Right ventricle myocardium superior (tissue), 1 donor: ENCODE data around the gene TIAM2. TPM values are rescaled to one million over a fixed set of nuclear protein-coding genes. Genes with fewer than 3 reads are reported as not detected.
"Not testable (repeated sequence)": the region's sequence is repeated elsewhere in the genome, so short reads cannot be mapped to it uniquely, and the experiment has no call there.

Experiments
- ATAC-seq: fragments of 200-7000 bp; cut with Tn5 transposase; one replicate; pipeline ENCODE4 v1.9.1; 2020; ENCODE audit warnings: mild to moderate bottlenecking; ENCODE audit not compliant: poor library complexity
- DNase-seq: peaks from one replicate; pipeline ENCODE4 v3.0.0-alpha.2; 2020
- intact Hi-C: fragments of 100-400 bp; cut with DNase I; formaldehyde crosslinking; loops from one replicate; pipeline ENCODE4 v1.11.2; 2022
- total RNA-seq: library from RNA; stranded (reverse); fragmentation: NEBNext Ultra II Directional; extraction: Animal tissue kit (Norgen Biotek cat#: 25700); gene quantifications from one replicate; pipeline ENCODE4 v1.2.1, GENCODE V29; 2021
- donor health status: DM: no; HTN: yes; CAD: no; lungs with severe emphysema.

The TIAM2 gene
- total RNA-seq, 1 donor from 2014 or later: 8.4 TPM

DNA sequence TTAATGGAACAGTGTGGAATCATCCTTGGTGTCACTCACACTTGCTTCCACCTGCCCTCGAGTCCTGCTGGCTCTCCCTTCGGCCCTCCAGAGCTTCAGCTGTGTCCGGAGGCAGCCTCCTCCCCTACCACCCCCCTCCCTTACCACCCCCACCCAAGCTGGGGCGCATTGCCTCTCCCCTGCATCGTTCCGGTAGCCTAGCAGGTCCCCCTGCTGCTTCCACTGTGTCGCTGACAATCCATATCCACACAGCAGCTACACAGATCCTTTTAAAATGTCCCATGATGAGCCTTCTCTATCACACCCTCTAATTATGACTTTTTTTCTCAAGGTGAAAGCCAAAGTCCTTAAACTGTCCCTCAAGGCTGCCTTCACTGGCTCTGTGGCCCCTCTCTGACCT, 117.6 kb downstream of the TIAM2 start:
- intact Hi-C loops: no loop called here
- DNase-seq (no peak), ATAC-seq (no peak)

DNA sequence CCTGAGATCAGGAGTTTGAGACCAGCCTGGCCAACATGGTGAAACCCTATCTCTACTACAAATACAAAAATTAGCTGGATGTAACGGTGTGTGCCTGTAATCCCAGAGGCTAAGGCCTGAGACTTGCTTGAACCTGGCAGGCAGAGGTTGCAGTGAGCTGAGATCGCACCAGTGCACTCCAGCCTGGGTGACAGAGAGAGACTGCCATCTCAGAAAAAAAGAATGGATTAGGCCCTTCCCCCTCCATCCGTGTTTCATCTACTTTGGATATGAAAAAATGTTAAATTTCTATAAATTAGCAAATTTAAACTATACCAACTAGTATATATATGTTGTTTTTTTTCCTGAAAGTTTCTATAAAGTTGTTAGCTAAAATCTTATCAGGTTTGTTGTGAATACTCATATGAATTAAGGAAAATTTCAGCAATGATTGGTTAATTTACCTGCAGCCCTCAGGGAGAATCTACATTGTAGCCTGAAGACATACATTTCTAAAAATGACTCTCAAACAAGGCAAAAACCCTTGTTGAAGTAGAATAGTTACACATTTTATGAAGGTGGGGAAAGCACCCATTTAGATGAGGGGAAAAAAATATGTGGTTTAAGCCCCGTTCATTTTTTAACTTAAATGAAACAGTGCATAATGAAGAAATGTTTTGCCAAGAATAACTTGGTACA, 120.9 kb downstream of the TIAM2 start:
- no peak for ATAC-seq

DNA sequence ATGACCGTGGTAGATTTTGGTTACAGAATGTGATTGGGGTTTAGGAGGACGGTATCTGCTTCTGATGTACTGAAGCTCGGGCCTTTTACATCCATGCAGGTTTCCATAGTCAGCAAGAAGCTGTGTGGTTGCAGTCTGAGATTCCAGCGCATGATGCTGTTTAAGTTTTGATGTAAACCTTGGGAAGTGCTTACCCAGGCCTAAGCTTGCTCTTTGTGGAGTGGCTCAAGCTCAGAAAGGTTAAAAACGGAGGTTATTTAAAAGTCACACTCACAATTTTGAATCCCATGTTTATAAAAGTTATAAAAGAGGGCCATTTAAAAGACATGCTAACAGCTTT, 121.4 kb downstream of the TIAM2 start:
- intact Hi-C loops: no loop called here
- DNase-seq: no peak
- no peak for ATAC-seq

More for the DNA sequence above, 120.9 kb downstream of the TIAM2 start:
- intact Hi-C loops: no loop called here
- DNase-seq: no peak

DNA sequence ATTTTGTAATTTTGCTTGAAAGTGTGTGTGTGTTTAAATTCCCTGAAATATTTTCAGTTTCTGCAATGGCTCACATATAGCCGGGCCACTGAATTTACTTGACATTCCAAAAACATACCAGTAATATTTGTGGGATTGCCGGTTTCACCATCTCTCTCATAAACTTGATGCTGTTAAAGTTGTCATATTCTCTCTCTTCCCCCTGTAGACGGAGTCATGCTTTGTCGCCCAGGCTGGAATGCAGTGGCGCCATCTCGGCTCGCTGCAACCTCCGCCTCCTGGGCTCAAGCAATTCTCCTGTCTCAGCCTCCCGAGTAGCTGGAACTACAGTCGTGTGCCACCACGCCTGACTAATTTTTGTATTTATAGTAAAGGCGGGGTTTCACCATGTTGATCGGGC, 122.1 kb downstream of the TIAM2 start:
- intact Hi-C loops: no loop called here
- DNase-seq: no peak
- ATAC-seq: no peak

DNA sequence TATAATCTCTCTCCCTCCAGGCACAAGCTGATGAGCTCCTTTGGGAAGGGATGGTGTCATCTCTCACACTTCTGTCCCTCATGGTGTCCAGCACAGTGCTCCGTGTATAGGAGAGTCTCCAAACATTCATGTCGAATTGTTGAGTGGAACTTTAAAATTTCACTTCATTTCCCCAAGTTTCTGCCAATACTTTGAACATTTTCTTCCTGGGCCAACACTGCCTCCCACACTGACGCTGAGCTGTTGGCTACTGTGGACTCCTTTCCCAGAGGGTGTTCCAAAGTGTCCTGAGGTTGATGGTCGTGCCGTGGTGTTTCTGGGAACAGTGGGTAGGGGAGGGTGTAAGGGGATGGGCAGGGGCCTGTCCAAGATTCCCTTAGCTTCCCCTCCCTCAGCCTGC, 122.7 kb downstream of the TIAM2 start:
- DNase-seq (no peak), ATAC-seq (no peak)
- intact Hi-C loops: no loop called here

DNA sequence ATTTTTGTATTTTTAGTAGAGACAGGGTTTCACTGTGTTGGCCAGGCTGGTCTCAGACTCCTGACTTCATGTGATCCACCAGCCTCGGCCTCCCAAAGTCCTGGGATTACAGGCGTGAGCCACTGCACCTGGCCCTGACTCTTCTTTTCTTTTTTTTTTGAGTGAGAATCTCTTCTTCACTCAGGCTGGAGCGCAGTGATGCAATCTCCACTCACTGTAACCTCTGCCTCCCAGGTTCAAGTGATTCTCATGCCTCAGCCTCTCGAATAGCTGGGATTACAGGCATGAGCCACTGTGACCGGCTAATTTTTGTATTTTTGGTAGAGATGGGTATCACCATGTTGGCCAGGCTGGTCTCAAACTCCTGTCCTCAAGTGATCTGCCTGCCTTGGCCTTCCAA, 124.1 kb downstream of the TIAM2 start:
- intact Hi-C loops, DNase-seq, ATAC-seq: not testable (repeated sequence)

DNA sequence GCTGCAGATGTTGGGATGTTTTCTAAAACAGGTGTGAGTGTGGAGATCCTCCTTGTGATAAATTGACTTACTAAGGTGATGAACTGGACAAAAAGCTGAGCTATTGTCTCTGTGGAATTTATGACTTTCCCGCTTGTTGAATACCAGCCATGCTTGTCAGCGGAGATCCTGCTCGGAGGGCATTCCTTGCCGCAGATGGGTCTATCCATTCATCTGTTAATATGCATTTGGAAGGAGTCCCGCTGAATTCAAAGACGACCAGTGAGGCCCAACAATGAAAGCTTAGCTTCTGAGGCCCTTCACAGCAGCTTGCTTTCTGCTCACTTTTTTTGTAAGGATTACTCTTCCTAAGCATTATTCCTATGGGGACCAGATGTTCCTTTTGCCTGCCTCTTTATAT, 124.9 kb downstream of the TIAM2 start:
- ATAC-seq (no peak), DNase-seq (no peak)
- intact Hi-C loops: no loop called here

DNA sequence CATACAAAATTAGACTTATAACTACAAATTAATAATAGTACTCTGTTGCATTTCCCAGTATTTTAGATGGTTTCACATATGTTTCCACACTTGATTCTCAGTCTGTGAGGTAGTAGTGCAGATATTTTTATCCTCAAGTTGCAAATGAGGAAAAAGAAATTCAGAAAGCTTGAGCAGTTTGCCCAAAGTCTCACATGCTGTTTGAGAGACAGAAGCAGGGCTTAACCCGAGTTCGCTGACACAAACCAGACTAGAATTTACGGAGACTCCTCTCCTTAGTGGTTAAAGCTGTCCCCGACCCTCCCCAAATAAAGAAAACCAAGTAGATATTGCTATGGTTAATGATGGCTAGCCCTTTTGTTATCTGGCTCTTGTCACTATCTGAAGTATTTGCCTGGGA, 126.2 kb downstream of the TIAM2 start:
- no peak for DNase-seq
- ATAC-seq: no peak
- intact Hi-C loops: no loop called here

DNA sequence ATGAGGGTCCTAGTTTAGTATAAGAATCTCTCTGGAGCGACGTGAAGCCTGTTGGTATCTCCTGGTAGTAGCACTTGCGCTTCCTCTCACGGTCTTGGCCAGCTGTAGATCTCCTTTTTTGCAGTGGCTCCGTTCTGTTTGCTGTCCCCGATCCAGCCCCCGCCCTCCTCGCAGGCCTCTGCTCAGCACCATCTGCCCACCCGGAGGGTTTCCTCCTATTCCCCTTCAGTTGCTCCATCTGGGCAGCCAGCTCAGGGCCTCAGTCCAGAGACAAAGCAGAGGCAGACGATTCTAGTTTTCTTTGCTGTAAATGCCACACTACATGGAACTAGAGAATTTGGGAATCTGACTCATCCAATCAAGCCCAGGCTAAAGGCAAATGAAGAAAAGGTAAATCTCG, 126.6 kb downstream of the TIAM2 start:
- intact Hi-C loops: no loop called here
- DNase-seq: no peak
- ATAC-seq: no peak

DNA sequence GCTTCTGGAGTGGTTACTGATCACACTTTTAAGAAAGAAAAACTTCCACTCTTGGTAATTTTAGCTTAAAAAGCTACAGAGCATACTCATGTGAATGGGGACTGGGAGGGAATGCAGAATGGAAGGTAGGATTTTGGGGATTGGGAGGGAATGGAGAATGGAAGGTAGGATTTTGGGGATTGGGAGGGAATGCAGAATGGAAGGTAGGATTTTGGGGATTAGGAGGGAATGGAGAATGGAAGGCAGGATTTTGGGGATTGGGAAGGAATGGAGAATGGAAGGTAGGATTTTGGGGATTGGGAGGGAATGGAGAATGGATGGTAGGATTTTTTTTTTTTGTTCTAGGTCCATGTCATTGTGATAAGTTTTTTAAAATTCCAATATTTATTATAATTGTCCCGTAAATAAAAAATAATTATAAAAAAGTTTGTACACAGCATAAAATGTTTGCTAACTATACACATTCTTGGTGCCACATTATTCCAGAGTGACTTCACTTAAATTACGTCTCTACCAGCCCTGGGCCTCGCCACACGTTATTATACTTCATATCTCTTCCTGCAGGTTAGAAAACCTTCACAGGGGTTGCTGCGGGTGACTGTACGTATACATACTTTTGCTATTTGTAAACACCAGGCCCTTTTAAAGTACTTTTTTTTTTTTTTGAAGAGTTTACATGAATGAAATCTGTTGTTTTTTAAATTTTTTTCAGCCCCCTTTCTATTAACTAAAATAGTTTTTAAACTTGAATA, 127.3 kb downstream of the TIAM2 start:
- intact Hi-C loops: no loop called here
- ATAC-seq: no peak
- no peak for DNase-seq

DNA sequence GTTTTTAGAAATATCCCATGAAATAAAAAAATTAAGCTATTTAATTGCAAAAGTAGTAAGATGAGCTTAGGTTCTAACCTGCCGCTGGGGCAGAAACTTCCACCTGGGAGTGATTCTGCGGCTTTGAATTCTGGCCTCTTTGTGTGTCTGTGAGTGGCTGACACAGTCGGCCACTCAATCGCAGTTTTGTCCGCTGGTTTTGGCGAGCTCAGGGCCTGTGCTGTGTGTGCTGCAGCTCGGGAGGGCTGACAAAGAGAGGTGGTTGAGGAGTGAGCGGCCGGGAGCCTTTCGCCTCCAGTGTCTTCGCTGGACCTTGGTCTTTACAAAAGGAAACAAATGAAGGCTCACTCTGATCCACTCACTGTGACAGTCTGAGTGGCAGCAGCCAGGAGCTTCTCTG, 128.4 kb downstream of the TIAM2 start:
- DNase-seq (no peak), ATAC-seq (no peak)
- intact Hi-C loops: no loop called here

DNA sequence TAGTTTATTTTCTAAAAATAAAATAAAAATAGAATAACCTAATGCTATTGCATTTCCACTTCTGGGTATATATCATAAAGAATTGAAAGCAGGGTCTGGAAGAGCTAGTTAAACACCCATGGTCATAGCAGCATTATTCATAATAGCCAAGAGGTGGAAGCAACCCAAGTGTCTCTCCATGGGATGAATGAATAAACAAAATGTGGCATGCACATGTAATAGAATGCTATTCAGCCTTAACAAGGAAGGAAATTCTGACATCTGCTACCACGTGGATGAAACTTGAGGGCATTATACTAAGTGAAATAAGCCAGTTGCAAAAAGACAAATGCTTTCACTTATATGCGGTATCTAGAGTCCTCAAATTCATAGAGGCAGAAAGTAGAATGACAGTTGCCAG, 130.8 kb downstream of the TIAM2 start:
- intact Hi-C loops: no loop called here
- DNase-seq (no peak), ATAC-seq (no peak)

DNA sequence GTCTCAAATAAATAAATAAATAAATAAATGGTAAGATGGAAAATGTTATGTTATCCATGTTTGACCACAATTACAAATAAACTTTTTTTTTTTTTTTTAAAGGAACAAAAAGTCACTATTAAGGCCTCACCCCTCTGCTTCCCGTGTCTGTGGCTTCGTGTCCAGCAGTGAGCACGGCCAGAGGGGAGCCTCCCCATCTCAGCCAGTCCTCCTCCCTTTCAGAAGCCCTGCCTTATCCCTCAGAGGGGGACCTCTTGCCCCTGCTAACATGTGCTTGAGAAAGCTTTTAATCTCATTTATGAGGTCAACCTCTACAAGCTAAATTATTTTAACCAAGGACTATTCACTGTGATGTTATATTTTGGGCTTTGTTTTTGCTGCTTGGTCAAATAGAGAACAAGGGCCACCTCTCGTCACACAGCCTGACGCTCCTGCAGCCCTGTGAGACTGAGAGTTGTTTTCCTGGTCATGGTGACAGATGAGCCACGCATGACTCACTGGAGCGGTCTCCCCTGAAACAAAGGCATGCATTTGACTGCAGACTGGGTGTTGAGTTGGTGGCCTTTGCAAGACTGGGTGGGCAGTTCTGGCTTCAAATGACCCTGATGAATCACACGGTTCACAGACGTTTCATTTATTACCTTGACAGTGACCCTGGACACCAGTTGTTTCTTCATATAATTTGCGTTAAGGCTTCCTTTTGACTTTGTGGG, 131.8 kb downstream of the TIAM2 start:
- intact Hi-C loops: no loop called here
- no peak for ATAC-seq

DNA sequence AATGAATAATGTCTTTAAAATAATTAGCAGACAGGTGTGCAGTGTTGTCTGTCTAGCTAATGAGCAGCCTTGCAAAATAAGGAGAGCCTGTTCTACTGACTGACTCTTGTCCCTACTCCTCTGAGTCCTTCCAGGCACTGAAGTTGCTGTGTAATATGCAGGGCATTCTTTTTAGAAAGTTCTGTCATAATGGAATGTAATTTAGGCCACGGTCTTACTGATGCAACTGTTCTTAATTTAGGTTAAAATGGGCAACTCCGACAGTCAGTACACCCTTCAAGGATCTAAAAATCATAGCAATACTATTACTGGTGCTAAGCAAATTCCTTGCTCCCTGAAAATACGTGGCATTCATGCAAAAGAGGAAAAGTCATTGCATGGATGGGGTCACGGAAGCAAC, 133.9 kb downstream of the TIAM2 start:
- intact Hi-C loops: no loop called here
- DNase-seq: no peak
- ATAC-seq: no peak

More for the DNA sequence above, 131.8 kb downstream of the TIAM2 start:
- DNase-seq: no peak

DNA sequence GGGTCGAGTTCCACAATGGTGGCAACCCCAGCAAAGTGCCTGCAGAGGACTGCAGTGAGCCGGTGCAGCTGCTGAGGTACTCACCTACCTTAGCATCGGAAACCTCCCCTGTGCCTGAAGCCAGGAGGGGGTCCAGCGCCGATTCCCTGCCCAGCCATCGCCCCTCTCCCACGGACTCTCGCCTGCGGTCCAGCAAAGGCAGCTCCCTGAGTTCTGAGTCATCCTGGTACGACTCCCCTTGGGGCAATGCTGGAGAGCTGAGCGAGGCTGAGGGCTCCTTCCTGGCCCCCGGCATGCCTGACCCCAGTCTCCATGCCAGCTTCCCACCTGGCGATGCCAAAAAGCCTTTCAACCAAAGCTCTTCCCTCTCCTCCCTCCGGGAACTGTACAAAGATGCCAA, 134.6 kb downstream of the TIAM2 start:
- ATAC-seq (no peak), DNase-seq (no peak)
- intact Hi-C loops: no loop called here

DNA sequence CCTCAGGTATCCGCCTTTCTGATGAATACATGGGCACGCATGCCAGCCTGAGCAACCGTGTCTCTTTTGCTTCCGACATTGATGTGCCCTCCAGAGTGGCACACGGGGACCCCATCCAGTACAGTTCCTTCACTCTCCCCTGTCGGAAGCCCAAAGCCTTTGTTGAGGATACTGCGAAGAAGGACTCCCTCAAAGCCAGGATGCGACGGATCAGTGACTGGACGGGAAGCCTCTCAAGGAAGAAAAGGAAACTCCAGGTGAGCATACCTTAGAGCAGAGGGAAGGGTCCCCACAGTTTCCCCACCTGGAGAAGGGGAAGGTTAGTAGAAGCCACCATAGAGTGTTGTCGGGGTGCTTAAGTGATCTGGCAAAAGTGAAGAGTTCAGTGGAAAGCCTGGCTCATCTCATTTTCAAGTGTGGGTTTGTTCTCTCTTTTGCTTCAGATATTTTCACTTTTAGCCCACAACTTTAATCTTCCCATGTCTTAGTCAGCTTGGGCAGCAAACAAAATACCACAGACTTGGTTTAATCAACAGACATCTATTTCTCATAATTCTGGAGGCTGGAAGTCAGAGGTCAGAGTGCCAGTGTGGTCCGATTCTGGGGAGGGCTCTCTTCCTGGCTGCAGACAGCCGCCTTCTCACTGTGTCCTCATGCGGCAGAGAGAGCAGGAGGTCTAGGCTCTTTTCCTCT, 135.2 kb downstream of the TIAM2 start:
- intact Hi-C loops: no loop called here
- ATAC-seq (no peak), DNase-seq (no peak)

DNA sequence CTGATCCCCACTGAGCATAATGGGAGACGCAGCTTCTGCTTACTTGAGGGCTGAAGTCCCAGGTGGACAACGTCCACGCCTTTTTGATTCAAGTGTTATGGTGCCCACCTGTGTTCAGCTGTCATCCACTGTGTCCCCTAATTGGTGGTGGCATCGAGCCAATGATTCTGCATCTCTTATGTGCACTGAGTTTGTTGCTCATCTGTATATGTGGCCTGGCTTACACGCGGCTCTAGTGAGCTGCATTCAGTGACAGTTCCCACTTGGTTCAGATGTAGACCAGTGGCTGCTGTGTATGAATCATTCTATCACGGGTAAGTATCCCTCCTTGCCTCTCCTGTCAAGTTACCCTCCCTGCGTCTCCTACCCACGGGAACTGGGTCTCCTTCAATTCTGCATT, 137.5 kb downstream of the TIAM2 start:
- intact Hi-C loops: no loop called here
- DNase-seq: no peak
- no peak for ATAC-seq

DNA sequence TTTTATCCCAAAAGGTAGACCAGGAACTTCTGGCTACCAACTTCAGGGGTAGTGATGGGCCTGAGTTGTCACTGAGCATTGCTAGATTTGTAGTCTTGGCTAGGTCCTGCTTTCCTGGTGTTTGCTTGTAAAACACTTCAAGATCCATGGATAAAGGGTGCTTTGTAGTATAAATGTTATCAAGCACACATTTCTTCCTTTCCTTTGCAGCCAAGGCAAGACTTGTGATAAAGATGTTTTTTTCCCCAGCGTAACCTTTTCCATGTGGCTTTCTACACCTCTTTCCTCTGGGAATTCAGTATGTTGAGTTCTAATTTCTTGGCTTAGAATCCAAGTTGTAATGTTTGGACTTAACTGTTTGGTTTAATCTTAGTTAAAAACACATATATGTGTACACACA, 145.9 kb downstream of the TIAM2 start:
- ATAC-seq: no peak
- intact Hi-C loops: no loop called here

DNA sequence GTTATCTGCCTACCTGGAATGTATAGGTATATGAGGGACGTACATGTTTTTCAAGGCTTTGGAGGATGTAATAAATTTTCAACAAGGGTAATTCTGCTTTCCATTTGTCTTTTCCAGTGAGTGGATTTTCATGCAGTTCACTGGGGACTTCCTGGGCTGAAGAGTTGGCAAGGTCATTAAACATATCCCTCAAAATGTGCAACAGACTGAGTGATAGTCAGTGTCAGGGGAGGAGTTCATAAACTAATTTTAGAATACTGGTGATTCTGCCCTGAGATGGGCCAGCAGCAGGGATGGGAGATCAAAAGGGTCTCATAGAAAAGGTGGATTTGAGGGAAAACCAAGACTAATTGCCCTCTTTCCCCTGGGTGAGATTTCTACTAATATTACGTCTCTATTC, 146.4 kb downstream of the TIAM2 start:
- ATAC-seq (no peak), DNase-seq (no peak)
- intact Hi-C loops: no loop called here

More for the DNA sequence above, 145.9 kb downstream of the TIAM2 start:
- DNase-seq: no peak
